ENCODE data around the gene NANOS3. TPM values are rescaled to one million over a fixed set of nuclear protein-coding genes. Genes with fewer than 3 reads are reported as not detected.

NANOS3 gene
- total and polyA plus RNA-seq, 2 of the 13 experiments (the other 11 are each of a cell fraction or from before 2014, with no cell fraction given): 0.21 TPM; not detected in 1

- TF ChIP-seq ZMAT3 (CRISPR knock-in tag; conservative IDR thresholded peaks at IDR 0.05): peak; percentile 97
- TF ChIP-seq SNAPC4 (CRISPR knock-in tag; IDR thresholded peaks at IDR 0.05): 0 out of 2 replicates have a peak, but pooled peaks have one; percentile 6
- TF ChIP-seq ZNF530 (CRISPR knock-in tag; IDR thresholded peaks at IDR 0.05; ENCODE audit: low read depth): no peak
- TF ChIP-seq HOXA3 (CRISPR knock-in tag; IDR thresholded peaks at IDR 0.05): peak; percentile 94
- TF ChIP-seq, protein P1, sequence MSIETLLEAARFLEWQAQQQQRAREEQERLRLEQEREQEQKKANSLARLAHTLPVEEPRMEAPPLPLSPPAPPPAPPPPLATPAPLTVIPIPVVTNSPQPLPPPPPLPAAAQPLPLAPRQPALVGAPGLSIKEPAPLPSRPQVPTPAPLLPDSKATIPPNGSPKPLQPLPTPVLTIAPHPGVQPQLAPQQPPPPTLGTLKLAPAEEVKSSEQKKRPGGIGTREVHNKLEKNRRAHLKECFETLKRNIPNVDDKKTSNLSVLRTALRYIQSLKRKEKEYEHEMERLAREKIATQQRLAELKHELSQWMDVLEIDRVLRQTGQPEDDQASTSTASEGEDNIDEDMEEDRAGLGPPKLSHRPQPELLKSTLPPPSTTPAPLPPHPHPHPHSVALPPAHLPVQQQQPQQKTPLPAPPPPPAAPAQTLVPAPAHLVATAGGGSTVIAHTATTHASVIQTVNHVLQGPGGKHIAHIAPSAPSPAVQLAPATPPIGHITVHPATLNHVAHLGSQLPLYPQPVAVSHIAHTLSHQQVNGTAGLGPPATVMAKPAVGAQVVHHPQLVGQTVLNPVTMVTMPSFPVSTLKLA (IDR thresholded peaks at IDR 0.05): no peak
- TF ChIP-seq HNF4A (CRISPR knock-in tag; IDR thresholded peaks at IDR 0.05): no peak
- TF ChIP-seq, protein P2, sequence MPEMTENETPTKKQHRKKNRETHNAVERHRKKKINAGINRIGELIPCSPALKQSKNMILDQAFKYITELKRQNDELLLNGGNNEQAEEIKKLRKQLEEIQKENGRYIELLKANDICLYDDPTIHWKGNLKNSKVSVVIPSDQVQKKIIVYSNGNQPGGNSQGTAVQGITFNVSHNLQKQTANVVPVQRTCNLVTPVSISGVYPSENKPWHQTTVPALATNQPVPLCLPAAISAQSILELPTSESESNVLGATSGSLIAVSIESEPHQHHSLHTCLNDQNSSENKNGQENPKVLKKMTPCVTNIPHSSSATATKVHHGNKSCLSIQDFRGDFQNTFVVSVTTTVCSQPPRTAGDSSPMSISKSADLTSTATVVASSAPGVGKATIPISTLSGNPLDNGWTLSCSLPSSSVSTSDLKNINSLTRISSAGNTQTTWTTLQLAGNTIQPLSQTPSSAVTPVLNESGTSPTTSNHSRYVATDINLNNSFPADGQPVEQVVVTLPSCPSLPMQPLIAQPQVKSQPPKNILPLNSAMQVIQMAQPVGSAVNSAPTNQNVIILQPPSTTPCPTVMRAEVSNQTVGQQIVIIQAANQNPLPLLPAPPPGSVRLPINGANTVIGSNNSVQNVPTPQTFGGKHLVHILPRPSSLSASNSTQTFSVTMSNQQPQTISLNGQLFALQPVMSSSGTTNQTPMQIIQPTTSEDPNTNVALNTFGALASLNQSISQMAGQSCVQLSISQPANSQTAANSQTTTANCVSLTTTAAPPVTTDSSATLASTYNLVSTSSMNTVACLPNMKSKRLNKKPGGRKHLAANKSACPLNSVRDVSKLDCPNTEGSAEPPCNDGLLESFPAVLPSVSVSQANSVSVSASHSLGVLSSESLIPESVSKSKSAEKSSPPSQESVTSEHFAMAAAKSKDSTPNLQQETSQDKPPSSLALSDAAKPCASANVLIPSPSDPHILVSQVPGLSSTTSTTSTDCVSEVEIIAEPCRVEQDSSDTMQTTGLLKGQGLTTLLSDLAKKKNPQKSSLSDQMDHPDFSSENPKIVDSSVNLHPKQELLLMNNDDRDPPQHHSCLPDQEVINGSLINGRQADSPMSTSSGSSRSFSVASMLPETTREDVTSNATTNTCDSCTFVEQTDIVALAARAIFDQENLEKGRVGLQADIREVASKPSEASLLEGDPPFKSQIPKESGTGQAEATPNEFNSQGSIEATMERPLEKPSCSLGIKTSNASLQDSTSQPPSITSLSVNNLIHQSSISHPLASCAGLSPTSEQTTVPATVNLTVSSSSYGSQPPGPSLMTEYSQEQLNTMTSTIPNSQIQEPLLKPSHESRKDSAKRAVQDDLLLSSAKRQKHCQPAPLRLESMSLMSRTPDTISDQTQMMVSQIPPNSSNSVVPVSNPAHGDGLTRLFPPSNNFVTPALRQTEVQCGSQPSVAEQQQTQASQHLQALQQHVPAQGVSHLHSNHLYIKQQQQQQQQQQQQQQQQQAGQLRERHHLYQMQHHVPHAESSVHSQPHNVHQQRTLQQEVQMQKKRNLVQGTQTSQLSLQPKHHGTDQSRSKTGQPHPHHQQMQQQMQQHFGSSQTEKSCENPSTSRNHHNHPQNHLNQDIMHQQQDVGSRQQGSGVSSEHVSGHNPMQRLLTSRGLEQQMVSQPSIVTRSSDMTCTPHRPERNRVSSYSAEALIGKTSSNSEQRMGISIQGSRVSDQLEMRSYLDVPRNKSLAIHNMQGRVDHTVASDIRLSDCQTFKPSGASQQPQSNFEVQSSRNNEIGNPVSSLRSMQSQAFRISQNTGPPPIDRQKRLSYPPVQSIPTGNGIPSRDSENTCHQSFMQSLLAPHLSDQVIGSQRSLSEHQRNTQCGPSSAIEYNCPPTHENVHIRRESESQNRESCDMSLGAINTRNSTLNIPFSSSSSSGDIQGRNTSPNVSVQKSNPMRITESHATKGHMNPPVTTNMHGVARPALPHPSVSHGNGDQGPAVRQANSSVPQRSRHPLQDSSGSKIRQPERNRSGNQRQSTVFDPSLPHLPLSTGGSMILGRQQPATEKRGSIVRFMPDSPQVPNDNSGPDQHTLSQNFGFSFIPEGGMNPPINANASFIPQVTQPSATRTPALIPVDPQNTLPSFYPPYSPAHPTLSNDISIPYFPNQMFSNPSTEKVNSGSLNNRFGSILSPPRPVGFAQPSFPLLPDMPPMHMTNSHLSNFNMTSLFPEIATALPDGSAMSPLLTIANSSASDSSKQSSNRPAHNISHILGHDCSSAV (CRISPR knock-in tag; IDR thresholded peaks at IDR 0.05; ENCODE audit: borderline replicate concordance): no peak
- TF ChIP-seq, protein P3, sequence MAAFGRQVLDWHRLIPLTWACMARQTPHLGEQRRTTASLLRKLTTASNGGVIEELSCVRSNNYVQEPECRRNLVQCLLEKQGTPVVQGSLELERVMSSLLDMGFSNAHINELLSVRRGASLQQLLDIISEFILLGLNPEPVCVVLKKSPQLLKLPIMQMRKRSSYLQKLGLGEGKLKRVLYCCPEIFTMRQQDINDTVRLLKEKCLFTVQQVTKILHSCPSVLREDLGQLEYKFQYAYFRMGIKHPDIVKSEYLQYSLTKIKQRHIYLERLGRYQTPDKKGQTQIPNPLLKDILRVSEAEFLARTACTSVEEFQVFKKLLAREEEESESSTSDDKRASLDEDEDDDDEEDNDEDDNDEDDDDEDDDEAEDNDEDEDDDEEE (CRISPR knock-in tag; IDR thresholded peaks at IDR 0.05): peak; percentile 87
- peak; percentile 90; the same call in 1 of the 2 replicates for TF ChIP-seq TOE1 (CRISPR knock-in tag; IDR thresholded peaks at IDR 0.05)
- TF ChIP-seq ZBTB42 (CRISPR knock-in tag; IDR thresholded peaks at IDR 0.05): peak; percentile 58; the same call in 1 of the 2 replicates
- TF ChIP-seq KLF6 (CRISPR knock-in tag; IDR thresholded peaks at IDR 0.05): no peak
- 0 out of 2 replicates have a peak, but pooled peaks have one; percentile 62 for TF ChIP-seq SATB2 (CRISPR knock-in tag; IDR thresholded peaks at IDR 0.05)
Observed at GRCh38 chr19:13905634-13906520, 28.9 kb downstream of the NANOS3 start, which contains the start of the genes BRME1 and CC2D1A (continued).

Measured in HepG2 (cell line).